GM21717 (cell line): ENCODE measurements around the gene CCM2L.

Source experiments
- ATAC-seq: cut with Tn5 transposase; IDR thresholded peaks from one replicate; pipeline ENCODE4 v1.9.1; 2021; ENCODE audit warnings: mild to moderate bottlenecking, moderate library complexity; ENCODE audit not compliant: unreplicated experiment

Gene CCM2L

GRCh38 chr20:32053648-32054047 lies 43.4 kb downstream of the CCM2L start:
- ATAC-seq, result no peak

GRCh38 chr20:32056708-32057483 lies 46.7 kb downstream of the CCM2L start:
- ATAC-seq, result no peak

GRCh38 chr20:32057656-32058184 lies 47.5 kb downstream of the CCM2L start:
- ATAC-seq, result no peak

- ATAC-seq, result no peak
Observed at GRCh38 chr20:32059189-32059588, 49.0 kb downstream of the CCM2L start.

GRCh38 chr20:32062776-32063170 lies 52.5 kb downstream of the CCM2L start:
- no peak for ATAC-seq

GRCh38 chr20:32063695-32064094 lies 53.5 kb downstream of the CCM2L start:
- no peak for ATAC-seq

- no peak for ATAC-seq
Observed at GRCh38 chr20:32064667-32065066, 54.4 kb downstream of the CCM2L start.

GRCh38 chr20:32067234-32067821 lies 57.1 kb downstream of the CCM2L start:
- ATAC-seq, result no peak

GRCh38 chr20:32068174-32068573 lies 57.9 kb downstream of the CCM2L start:
- no peak for ATAC-seq

GRCh38 chr20:32069711-32070110 lies 59.5 kb downstream of the CCM2L start:
- ATAC-seq, result no peak

GRCh38 chr20:32070282-32070681 lies 60.0 kb downstream of the CCM2L start:
- no peak for ATAC-seq

GRCh38 chr20:32070690-32071213 lies 60.5 kb downstream of the CCM2L start:
- ATAC-seq, result no peak

- no peak for ATAC-seq
Observed at GRCh38 chr20:32071395-32072167, 61.3 kb downstream of the CCM2L start.

- ATAC-seq, result no peak
Observed at GRCh38 chr20:32072168-32072750, 62.0 kb downstream of the CCM2L start.

GRCh38 chr20:32075534-32075933 lies 65.3 kb downstream of the CCM2L start:
- ATAC-seq, result no peak

GRCh38 chr20:32077190-32077589 lies 67.0 kb downstream of the CCM2L start:
- no peak for ATAC-seq

GRCh38 chr20:32078322-32078721 lies 68.1 kb downstream of the CCM2L start:
- ATAC-seq, result no peak

- ATAC-seq, result no peak
Observed at GRCh38 chr20:32078791-32079190, 68.6 kb downstream of the CCM2L start.

- no peak for ATAC-seq
Observed at GRCh38 chr20:32079655-32080109, 69.4 kb downstream of the CCM2L start.

GRCh38 chr20:32080783-32081182 lies 70.5 kb downstream of the CCM2L start:
- no peak for ATAC-seq
